Activated CD8-positive, alpha-beta memory T cell treated with anti-CD3 and anti-CD28 coated beads for 24 hours (primary cell): Measurements from ENCODE around the gene MRI1.
"Not testable (repeated sequence)": the region's sequence is repeated elsewhere in the genome, so short reads cannot be mapped to it uniquely, and the experiment has no call there.

Source experiments
- DNase-seq: peaks from one replicate; pipeline ENCODE4 v3.0.0-alpha.2; 2020

MRI1 gene

DNA sequence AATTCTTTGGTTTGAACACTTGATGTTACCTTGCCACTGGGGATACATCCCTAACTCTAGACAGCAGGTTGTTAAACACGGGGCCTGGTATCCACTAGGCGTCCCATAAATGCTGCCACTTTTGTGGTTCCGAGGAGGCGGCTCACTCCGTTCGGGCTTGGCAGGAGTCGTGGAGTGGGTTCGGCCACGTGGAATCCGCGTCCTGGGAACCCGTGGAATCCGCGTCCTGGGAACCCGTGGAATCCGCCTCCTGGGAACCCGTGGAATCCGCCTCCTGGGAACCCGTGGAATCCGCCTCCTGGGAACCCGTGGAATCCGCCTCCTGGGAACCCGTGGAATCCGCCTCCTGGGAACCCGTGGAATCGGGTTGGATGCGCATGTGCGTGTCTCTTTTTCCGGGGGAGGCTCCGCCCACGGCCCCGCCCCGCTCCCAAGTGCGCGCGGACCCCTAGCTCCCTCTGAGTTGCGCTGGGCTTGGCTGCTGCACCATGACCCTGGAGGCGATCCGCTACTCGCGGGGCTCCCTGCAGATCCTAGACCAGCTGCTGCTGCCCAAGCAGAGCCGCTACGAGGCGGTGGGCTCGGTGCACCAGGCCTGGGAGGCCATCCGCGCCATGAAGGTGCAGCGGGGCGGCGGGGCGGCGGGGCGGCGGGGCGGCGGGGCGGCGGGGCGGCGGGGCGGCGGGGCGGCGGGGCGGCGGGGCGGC, at the start of gene MRI1:
Gene MRI1, plus strand, starts transcription at position 422 of the 707 bp plus-strand sequence. Its CDS starts 67 bp downstream, at position 489.
- DNase-seq: peak; percentile 91

GRCh38 chr19:13717194-13717643, 47.1 kb upstream of the MRI1 start:
- no peak for DNase-seq

GRCh38 chr19:13718733-13719132, 45.6 kb upstream of the MRI1 start:
- DNase-seq: no peak

DNA sequence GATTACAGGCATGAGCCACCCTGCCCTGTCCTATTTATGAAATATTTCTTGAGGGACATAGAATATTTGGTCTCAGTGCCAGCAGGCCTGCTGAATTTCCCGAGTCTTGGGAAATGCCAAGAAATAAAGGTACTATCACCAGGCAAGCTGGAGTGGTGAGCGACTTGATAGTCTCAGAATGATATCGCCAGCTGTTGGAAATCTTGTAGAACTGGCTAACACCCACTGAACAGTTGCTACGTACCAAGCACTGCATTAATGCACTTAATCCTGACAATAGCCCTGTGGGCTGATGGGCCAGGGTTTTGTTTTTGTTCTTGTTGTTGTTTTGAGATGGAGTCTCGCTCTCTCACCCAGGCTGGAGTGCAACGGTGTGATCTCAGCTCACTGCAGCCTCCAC, 42.2 kb upstream of the MRI1 start:
- DNase-seq: no peak

- DNase-seq: no peak
Measured at GRCh38 chr19:13723206-13723605, 41.1 kb upstream of the MRI1 start.

- no peak for DNase-seq
Measured at GRCh38 chr19:13726323-13726722, 38.0 kb upstream of the MRI1 start.

DNA sequence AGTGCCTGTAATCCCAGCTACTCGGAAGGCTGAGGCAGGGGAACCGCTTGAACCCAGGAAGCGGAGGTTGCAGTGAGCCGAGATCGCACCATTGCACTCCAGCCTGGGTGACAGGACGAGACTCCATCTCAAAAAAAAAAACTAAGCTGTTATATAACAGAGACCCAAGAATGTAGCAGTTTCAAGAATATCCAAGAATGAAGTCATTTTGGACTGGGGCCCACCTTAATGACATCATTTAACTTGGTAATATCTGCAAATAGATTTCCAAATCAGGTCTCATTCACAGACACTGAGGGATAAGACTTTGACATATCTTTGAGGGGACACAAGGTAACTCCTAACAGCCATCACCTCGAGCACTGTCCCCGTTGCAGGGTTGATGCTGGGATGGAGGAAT, 36.5 kb upstream of the MRI1 start:
- DNase-seq: no peak

DNA sequence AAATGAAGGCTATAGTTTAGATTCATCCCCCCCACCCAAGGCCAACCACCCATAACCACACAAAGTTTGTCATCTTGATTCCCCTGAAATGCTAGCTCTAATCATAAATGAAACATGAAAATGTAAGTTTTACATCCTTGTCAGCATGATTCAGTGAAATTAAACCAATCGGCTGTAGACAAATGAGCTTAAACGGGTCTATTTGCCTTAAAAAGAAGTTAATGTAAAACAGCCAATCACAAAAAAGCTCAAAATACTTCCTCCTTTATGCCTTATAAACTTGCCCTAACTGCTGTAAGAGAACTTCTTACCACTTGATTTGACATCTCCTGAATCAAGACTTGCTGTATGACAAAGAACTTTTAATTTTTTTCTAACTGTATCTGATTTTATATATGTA, 34.5 kb upstream of the MRI1 start:
- no peak for DNase-seq

GRCh38 chr19:13731147-13731964, 33.0 kb upstream of the MRI1 start:
- DNase-seq: peak; percentile 97

- no peak for DNase-seq
Measured at GRCh38 chr19:13732337-13732736, 32.0 kb upstream of the MRI1 start.

- no peak for DNase-seq
Measured at GRCh38 chr19:13734751-13735150, 29.6 kb upstream of the MRI1 start.

DNA sequence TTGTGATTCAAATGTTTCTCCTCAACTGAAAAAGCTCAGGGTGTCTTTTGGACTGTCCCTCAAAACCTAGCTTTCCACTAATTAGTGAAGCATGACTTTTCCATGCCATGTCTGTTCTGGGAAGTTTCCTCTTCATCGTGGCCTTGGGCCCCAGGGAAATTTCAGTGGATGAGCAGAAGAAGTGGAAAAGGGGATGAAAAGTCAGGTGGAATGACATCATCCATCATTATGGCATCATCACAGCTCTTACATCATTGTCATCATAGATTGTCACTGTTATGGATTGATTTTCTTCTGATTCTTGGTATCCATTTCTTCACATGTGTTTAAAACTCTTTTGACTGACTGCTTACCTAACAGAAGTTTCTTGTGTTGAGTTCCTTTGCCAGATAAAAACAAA, 26.2 kb upstream of the MRI1 start:
- no peak for DNase-seq

GRCh38 chr19:13741893-13742292, 22.4 kb upstream of the MRI1 start:
- no peak for DNase-seq

DNA sequence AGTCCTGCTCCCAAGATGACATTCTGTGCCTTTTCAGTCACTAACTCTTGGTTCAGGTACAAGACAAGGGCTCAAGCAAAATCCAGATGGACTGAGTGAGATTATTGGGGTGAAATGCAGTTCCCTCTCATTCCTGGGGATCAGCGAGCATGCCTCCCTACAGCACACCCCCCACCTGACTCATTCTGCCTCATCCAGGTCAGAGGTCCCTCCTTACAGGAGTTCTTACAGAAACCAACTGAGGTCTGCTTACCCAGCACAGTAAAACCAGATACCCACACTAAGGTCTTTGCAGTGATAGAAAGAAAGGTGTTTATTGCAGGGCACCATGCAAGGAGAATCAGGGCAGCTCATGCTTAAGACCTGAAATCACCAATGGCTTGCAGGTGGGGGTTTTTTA, 21.6 kb upstream of the MRI1 start:
- DNase-seq: no peak

- DNase-seq: no peak
Measured at GRCh38 chr19:13744174-13744573, 20.1 kb upstream of the MRI1 start.

DNA sequence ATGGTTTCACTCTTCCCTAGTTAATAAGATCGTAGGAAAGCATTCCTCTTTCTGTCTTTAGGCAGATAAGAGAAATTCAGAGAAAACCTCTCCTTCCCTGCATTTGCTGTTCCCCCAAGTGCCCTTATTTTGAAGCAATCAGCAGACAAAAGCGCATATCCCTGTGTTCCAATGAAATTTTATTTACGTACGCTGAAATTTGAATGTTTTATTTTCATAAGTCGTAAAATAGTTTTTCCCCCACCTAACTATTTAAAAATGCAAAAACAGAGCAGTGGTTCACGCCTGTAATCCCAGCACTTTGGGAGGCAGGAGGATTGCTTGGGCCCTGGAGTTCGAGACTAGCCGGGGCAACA, 17.2 kb upstream of the MRI1 start:
- no peak for DNase-seq

DNA sequence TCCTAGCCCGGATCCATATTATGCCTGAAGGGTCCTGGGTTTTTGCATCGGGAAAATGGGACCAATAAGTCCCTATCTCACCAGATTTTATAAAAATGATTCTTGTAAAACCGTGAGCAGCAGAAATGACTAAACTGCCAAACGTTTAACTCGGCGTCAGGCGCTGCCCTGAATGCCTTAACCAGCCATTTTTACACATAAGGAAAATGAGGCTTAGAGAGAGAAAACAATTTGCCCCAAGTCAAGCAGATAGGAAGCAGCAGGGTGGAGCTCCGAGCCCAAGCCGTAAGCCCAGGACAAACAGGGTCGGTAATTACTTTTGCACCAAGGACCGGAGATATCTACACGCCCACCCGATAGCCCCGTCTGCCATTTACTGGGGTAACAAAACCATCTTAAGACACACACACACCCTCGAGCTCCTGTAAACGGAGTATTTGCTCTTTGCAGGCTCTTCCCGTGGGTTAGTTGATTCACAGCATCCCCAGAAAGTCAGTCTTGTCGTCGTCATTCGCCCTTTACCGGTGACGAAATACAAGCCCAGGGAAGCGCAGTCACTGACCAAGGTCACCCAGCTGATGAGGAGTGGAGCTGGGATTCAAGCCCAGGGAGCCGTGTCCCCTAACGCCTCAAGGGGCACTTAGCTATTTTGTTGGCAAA, 16.0 kb upstream of the MRI1 start:
- no peak for DNase-seq

GRCh38 chr19:13751436-13751835, 12.9 kb upstream of the MRI1 start:
- DNase-seq: no peak

DNA sequence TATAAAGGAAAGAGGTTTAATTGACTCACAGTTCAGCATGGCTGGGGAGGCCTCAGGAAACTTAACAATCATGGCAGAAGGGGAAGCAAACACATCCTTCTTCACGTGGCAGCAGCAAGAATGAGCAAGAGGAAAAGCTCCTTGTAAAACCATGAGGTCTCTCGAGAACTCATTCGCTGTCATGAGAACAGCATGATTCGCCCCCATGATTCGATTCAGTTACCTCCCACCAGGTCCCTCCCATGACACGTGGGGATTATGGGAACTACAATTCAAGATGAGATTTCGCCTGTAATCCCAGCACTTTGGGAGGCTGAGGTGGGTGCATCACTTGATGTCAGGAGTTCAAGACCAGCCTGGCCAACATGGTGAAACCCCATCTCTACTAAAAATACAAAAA, 10.7 kb upstream of the MRI1 start:
- not testable (repeated sequence) for DNase-seq

- no peak for DNase-seq
Measured at GRCh38 chr19:13756210-13756609, 8.1 kb upstream of the MRI1 start.

DNA sequence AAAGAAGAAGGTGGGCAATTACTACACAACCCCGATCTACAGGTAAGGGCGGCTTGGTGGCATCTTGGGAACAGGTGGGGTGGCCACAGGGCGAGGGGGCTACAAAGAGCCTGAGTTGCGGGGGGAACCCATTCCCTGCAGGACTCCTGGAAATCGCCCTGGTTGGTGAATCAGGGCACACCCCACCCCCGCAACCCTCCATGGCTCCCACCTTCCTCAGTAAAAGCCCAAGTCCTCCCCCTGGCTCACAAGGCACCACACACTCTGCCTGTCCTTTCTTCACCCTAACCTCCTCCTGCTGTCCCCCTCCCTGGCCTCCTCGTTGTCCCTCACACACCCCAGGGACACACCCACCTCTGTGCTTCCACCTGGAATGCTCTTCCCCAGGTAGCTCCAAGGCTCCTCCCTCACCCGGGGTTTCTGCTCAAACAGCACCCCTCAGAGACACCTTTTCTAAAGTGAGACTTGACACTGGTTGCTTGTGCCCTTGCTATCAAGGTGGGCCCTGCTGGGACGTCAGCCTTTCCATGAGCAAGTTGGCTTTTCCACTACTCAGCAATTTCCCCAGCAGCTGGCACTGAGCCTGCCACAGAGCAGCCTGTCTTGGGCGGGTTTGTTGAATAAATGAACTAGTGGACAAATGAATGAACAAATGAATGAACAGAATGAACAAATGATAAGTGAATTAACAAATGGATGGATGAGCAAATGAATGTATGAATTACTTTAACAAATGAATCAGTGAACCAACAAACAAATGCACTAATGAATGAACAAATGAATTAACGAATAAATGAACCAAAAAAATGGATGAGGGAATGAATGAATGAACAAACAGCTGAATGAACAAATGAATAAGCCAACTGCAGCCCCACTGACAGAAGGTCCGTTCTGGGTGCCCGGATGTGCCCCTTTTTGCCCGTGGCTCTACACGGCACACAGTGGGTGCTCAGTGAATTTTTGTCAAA, 6.2 kb upstream of the MRI1 start:
- DNase-seq: no peak

DNA sequence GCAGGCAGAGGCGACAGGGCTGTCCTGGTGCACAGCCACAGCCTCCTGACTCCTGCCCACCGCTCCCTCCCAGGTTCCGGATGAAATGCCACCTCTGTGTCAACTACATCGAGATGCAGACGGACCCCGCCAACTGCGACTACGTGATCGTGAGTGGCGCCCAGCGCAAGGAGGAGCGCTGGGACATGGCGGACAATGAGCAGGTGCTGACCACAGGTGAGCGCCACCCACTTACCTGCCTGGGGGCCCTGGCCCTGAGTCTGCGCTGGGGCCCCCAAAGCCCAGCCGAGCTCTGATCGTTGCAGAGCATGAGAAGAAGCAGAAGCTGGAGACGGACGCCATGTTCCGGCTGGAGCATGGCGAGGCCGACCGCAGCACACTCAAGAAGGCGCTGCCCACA, 5.5 kb upstream of the MRI1 start:
- DNase-seq: no peak

- no peak for DNase-seq
Measured at GRCh38 chr19:13761423-13761822, 2.9 kb upstream of the MRI1 start.
